HepG2 (cell line): ENCODE results near the gene KTI12. TPM values are rescaled to one million over a fixed set of nuclear protein-coding genes. Genes with fewer than 3 reads are reported as not detected.
"Not testable (repeated sequence)": the region's sequence is repeated elsewhere in the genome, so short reads cannot be mapped to it uniquely, and the experiment has no call there.

Source experiments
- ATAC-seq: fragments of 200-7000 bp; cut with Tn5 transposase; 3 replicates; pipeline ENCODE4 v1.9.1; 2020; ENCODE audit warnings: mild to moderate bottlenecking, moderate library complexity
- BruUV-seq: library from RNA; stranded (reverse); fragments of 400-500 nt; replicated peaks from 2 replicates; lab custom pipeline; 2021; lab: Mats Ljungman, UMichigan
- CTCF ChIA-PET: fragments of 300-600 bp; formaldehyde crosslinking; extraction: SDS; loops from one replicate; lab custom pipeline; 2021; ENCODE audit warnings: low total read pairs, inconsistent platforms, low intra/inter-chr PET ratio; lab: Yijun Ruan, JAX
- POLR2A ChIA-PET: fragments of 350-600 bp; sonication (Branson Sonifier 250); formaldehyde crosslinking; loops from one replicate; lab custom pipeline; 2020; ENCODE audit warnings: antibody characterized with exemption, inconsistent platforms; lab: Yijun Ruan, JAX
- DNase-seq: peaks from one replicate; pipeline ENCODE4 v3.0.0-alpha.2; 2015; ENCODE audit warnings: low spot score
- FAIRE-seq: peaks from 3 replicates; lab custom pipeline; 2011; peaks lifted over from hg19 to GRCh38; lab: Jason Lieb, UNC
- H2AFZ ChIP-seq: one replicate; pipeline ENCODE4 v1.6.1; 2011; ENCODE audit warnings: low read length, inconsistent platforms
- H3K27ac ChIP-seq: fragments of 300-600 bp; 3 replicates; pipeline ENCODE4 v1.8.0; 2011; ENCODE audit warnings: mixed run types, mild to moderate bottlenecking, mixed read lengths, low read length, inconsistent platforms; ENCODE audit not compliant: insufficient read depth; ENCODE audit errors: extremely low read length
- H3K27me3 ChIP-seq, 2 experiments: fragments of 200-600 bp in 1 of 2; 2 replicates in 1 of 2; 3 replicates in 1 of 2; pipeline versions ENCODE4 v1.6.0 to v1.8.0; 2011; ENCODE audit warnings: low read length in 2 of 2, mild to moderate bottlenecking in 2 of 2, moderate library complexity in 2 of 2, inconsistent platforms in 1 of 2; ENCODE audit not compliant: insufficient read depth in 2 of 2, control insufficient read depth in 1 of 2
- H3K36me3 ChIP-seq, 2 experiments: fragments of 200-600 bp in 1 of 2; replicated peaks in 1 of 2; 2 replicates in 1 of 2; 3 replicates in 1 of 2; pipeline versions ENCODE4 v1.5.1 to v1.8.0; 2011; ENCODE audit warnings: low read length in 2 of 2, inconsistent platforms in 1 of 2; ENCODE audit not compliant: insufficient read depth in 2 of 2, control insufficient read depth in 1 of 2
- H3K4me1 ChIP-seq: 2 replicates; pipeline ENCODE4 v1.5.1; 2012; ENCODE audit warnings: low read length, inconsistent platforms; ENCODE audit not compliant: insufficient read depth
- H3K4me2 ChIP-seq: 2 replicates; pipeline ENCODE4 v1.6.0; 2011; ENCODE audit warnings: low read depth, low read length, inconsistent platforms
- H3K4me3 ChIP-seq, 3 experiments: fragments of 200-600 bp in 1 of 3; sonication (generic), shearing (Covaris generic) in 1 of 3; replicated peaks in 1 of 3; 2 replicates each; pipeline ENCODE4 v1.5.1; 2011 to 2016; ENCODE audit warnings: low read length in 3 of 3, inconsistent platforms in 2 of 3, low read depth in 2 of 3, mild to moderate bottlenecking in 2 of 3, control low read depth in 1 of 3, mixed read lengths in 1 of 3; ENCODE audit not compliant: insufficient read depth in 1 of 3
- H3K79me2 ChIP-seq: one replicate; pipeline ENCODE4 v1.6.1; 2011; ENCODE audit warnings: low read length, inconsistent platforms; ENCODE audit not compliant: insufficient read depth
- H3K9ac ChIP-seq: 2 replicates; pipeline ENCODE4 v1.6.0; 2011; ENCODE audit warnings: mild to moderate bottlenecking, low read depth, low read length, inconsistent platforms; ENCODE audit not compliant: insufficient read depth
- H3K9me3 ChIP-seq: 2 replicates; pipeline ENCODE4 v1.5.1; 2012; ENCODE audit warnings: mild to moderate bottlenecking, low read length
- H4K20me1 ChIP-seq: 2 replicates; pipeline ENCODE4 v1.6.0; 2011; ENCODE audit warnings: inconsistent platforms, mild to moderate bottlenecking, low read length, moderate library complexity; ENCODE audit not compliant: insufficient read depth
- E2F1 ChIP-seq: sonication (generic); formaldehyde crosslinking; IDR thresholded peaks from 2 replicates; pipeline ENCODE4 v1.5.0; 2020; ENCODE audit warnings: missing genetic modification reagents
- FOXO4 ChIP-seq: sonication (generic); formaldehyde crosslinking; conservative IDR thresholded peaks from 2 replicates; pipeline ENCODE4 v1.8.1; 2023; ENCODE audit warnings: missing genetic modification reagents
- HDAC1 ChIP-seq: sonication (generic); formaldehyde crosslinking; IDR thresholded peaks from 2 replicates; pipeline ENCODE4 v1.5.1; 2020; ENCODE audit warnings: mild to moderate bottlenecking, missing genetic modification reagents
- SOX13 ChIP-seq, 3 experiments: fragments of 450-650 bp in 1 of 3; sonication (generic) in 1 of 3; formaldehyde crosslinking in 1 of 3; IDR thresholded peaks in 2 of 3; conservative IDR thresholded peaks in 1 of 3; 2 replicates each; pipeline versions ENCODE4 v1.5.0 to v1.6.1; 2016 to 2020; ENCODE audit warnings: antibody characterized with exemption in 1 of 3, mild to moderate bottlenecking in 1 of 3, missing compliant biosample characterization in 1 of 3, missing genetic modification reagents in 1 of 3, moderate library complexity in 1 of 3
- SOX5 ChIP-seq: IDR thresholded peaks from 2 replicates; pipeline ENCODE4 v1.6.1; 2016; ENCODE audit warnings: borderline replicate concordance
- TARDBP ChIP-seq: sonication (generic); formaldehyde crosslinking; IDR thresholded peaks from 2 replicates; pipeline ENCODE4 v1.8.0; 2022; ENCODE audit warnings: mild to moderate bottlenecking, missing genetic modification reagents
- WGBS: methylation state at CpG from one replicate; pipeline ENCODE4 v1.1.6; 2017; ENCODE audit warnings: low lambda C conversion rate; 5-methylcytosine and 5-hydroxymethylcytosine counted together
- in situ Hi-C: cut with HindIII; loops from 2 replicates; pipeline ENCODE4 v1.10.0; 2017; ENCODE audit warnings: low pct_unique_long_range_greater_than_20kb; ENCODE audit not compliant: extremely low pct_ligation_motif_present
- intact Hi-C: fragments of 100-400 bp; cut with micrococcal nuclease; formaldehyde crosslinking; loops from one replicate; pipeline ENCODE4 v1.10.0; 2022; ENCODE audit not compliant: unreplicated experiment
- polyA plus RNA-seq, 8 experiments: library from polyadenylated mRNA; depleted of rRNA in 3 of 8; stranded (reverse) in 7 of 8; unstranded in 1 of 8; fragments of >200 nt; fragmentation: Illumina TruSeq in 4 of 8; extraction: Trizol in 4 of 8; gene quantifications; 2 replicates each; pipeline versions ENCODE4 v1.2.1 to v1.2.3, GENCODE V29; 2011 to 2016; ENCODE audit warnings: low read depth in 4 of 8, missing spikeins in 1 of 8, mixed read lengths in 1 of 8; ENCODE audit not compliant: insufficient read depth in 1 of 8
- total RNA-seq, 5 experiments: library from RNA; depleted of rRNA; stranded (reverse); fragments of >200 nt; fragmentation: Illumina TruSeq; extraction: Trizol; gene quantifications; 2 replicates each; pipeline ENCODE4 v1.2.3, GENCODE V29; 2016; ENCODE audit warnings: low read depth in 1 of 5
- TF ChIP-seq, protein P1 (sequence below): sonication (generic); formaldehyde crosslinking; IDR thresholded peaks from 2 replicates; pipeline ENCODE4 v1.4.0; 2020; ENCODE audit warnings: low read depth, missing genetic modification reagents

KTI12 gene
- total and polyA plus RNA-seq, 2 of the 13 experiments (the other 11 are each of a cell fraction or from before 2014, with no cell fraction given), result 7.4 to 10.2 TPM

DNA sequence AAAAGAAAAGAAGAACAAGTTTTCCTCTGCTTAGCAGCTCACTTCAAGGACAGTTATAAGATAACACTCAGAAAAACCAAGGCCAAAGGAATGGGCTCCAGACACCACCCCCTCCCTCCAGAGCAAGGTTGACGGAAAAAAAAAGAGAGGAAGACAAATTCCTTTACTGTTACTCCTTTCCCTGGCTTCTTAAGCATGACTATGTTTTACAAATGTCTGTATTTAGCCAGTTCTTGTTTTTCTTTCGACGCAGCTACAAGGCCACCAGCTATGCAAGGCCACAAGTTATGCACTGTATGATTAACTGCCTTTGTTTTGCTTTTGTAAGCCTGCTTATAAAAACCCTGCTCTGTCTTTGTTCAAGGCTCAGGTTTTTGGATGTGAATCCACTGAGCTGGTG lies 28.1 kb downstream of the KTI12 start:
- H3K36me3 ChIP-seq; H4K20me1 ChIP-seq; H3K4me3 ChIP-seq; H3K27me3 ChIP-seq; CTCF ChIA-PET; H3K9me3 ChIP-seq; in situ Hi-C loops; BruUV-seq; H3K79me2 ChIP-seq; FAIRE-seq; TF ChIP-seq SOX13 (IDR thresholded peaks at IDR 0.05): not testable (repeated sequence)
- H3K4me2 ChIP-seq, result peak overlapping the region; percentile 72
- peak; percentile 28; the same call in 1 of the 2 replicates for TF ChIP-seq SOX5 (CRISPR knock-in tag)
- 0 out of 2 replicates have a peak, but pooled peaks have one; percentile 38 for TF ChIP-seq TARDBP
- 0 out of 2 replicates have a peak, but pooled peaks have one; percentile 14 for TF ChIP-seq FOXO4 (CRISPR knock-in tag)
- 0 out of 4 replicates have a peak, but pooled peaks of 1 of the 2 experiments have one; percentile 42 for TF ChIP-seq SOX13 (CRISPR knock-in tag; conservative IDR thresholded peaks at IDR 0.05 in 1 of 2, IDR thresholded peaks at IDR 0.05 in 1 of 2)
- TF ChIP-seq HDAC1 (CRISPR knock-in tag), result 0 out of 2 replicates have a peak, but pooled peaks have one; percentile 16
- DNase-seq (peak; percentile 28), ATAC-seq (peak; percentile 61)
- 0 out of 2 replicates have a peak overlapping the region, but pooled peaks have one; percentile 10 for H3K9ac ChIP-seq
- peak overlapping the region; percentile 21 for H3K27ac ChIP-seq
- intact Hi-C loops, result loop anchor here (10.0 kb wide), 1 partner anchor 181 kb away; no protein-coding TSS in a partner anchor
- 11% methylated on average over 3 of the region's 3 CpGs for WGBS
- POLR2A ChIA-PET, result interaction anchor here (1.2 to 4.5 kb wide), 3 partner anchors 32 to 126 kb away, joined by 3 to 13 read pairs (median 3); partner anchors contain the start of gene TXNDC12
- H2AFZ ChIP-seq, result peak overlapping the region; percentile 70
- H3K4me1 ChIP-seq, result peaks cover 28% of the 10 kb centered on the region

- no peak for FAIRE-seq
- Histone ChIP-seq H2AFZ (no peak overlapping the region), H3K4me1 (peaks cover 28% of the 10 kb centered on the region), H4K20me1 (no peaks in the 10 kb centered on the region), H3K4me2 (no peak overlapping the region), H3K9ac (no peak overlapping the region), H3K27ac (no peak overlapping the region), H3K9me3 (no peaks in the 10 kb centered on the region), H3K79me2 (no peaks in the 10 kb centered on the region), H3K4me3 (no peak overlapping the region), H3K27me3 (peaks cover 0 to 4% of the 10 kb centered on the region in 2 experiments; a peak in 2 of 5 replicates), H3K36me3 (no peaks in the 10 kb centered on the region)
- intact Hi-C loops (loop anchor here (5.0 to 10.0 kb wide), 2 partner anchors 87 to 179 kb away; no protein-coding TSS in a partner anchor), in situ Hi-C loops (no loop called here)
- TF ChIP-seq E2F1 (CRISPR knock-in tag), result no peak
- TF ChIP-seq, protein P1, sequence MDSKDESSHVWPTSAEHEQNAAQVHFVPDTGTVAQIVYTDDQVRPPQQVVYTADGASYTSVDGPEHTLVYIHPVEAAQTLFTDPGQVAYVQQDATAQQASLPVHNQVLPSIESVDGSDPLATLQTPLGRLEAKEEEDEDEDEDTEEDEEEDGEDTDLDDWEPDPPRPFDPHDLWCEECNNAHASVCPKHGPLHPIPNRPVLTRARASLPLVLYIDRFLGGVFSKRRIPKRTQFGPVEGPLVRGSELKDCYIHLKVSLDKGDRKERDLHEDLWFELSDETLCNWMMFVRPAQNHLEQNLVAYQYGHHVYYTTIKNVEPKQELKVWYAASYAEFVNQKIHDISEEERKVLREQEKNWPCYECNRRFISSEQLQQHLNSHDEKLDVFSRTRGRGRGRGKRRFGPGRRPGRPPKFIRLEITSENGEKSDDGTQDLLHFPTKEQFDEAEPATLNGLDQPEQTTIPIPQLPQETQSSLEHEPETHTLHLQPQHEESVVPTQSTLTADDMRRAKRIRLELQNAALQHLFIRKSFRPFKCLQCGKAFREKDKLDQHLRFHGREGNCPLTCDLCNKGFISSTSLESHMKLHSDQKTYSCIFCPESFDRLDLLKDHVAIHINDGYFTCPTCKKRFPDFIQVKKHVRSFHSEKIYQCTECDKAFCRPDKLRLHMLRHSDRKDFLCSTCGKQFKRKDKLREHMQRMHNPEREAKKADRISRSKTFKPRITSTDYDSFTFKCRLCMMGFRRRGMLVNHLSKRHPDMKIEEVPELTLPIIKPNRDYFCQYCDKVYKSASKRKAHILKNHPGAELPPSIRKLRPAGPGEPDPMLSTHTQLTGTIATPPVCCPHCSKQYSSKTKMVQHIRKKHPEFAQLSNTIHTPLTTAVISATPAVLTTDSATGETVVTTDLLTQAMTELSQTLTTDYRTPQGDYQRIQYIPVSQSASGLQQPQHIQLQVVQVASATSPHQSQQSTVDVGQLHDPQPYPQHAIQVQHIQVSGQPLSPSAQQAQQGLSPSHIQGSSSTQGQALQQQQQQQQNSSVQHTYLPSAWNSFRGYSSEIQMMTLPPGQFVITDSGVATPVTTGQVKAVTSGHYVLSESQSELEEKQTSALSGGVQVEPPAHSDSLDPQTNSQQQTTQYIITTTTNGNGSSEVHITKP, result peak; percentile 47; the same call in 1 of the 2 replicates
- WGBS, result 28% methylated on average over 4 of the region's 4 CpGs
- no peak for DNase-seq
- ChIA-PET POLR2A (no interaction called here), CTCF (no interaction called here)
- no TSS peak for BruUV-seq
- ATAC-seq, result no peak
Observed at GRCh38 chr1:52003877-52004276, 29.7 kb downstream of the KTI12 start.
